Measurements from ENCODE around the gene TFF3.

GRCh38 chr21:42346441-42346840 is 31.2 kb upstream of the TFF3 start:
- TF ChIP-seq CTCF (IDR thresholded peaks at IDR 0.05 in 4 of 5, conservative IDR thresholded peaks at IDR 0.05 in 1 of 5) (no peak), POLR2A (IDR thresholded peaks at IDR 0.05) (no peak)
